NCI-H2171 treated with DMSO at 0.1 percent for 48 hours (cell line): ENCODE results near the gene HIVEP3.

ENCODE experiments used
- DNase-seq: peaks from one replicate; lab custom pipeline; 2025; lab: John Stamatoyannopoulos, UW

Gene HIVEP3

GRCh38 chr1:41848216-41848952 is 70.3 kb downstream of the HIVEP3 start:
- DNase-seq: peak; percentile 17

DNA sequence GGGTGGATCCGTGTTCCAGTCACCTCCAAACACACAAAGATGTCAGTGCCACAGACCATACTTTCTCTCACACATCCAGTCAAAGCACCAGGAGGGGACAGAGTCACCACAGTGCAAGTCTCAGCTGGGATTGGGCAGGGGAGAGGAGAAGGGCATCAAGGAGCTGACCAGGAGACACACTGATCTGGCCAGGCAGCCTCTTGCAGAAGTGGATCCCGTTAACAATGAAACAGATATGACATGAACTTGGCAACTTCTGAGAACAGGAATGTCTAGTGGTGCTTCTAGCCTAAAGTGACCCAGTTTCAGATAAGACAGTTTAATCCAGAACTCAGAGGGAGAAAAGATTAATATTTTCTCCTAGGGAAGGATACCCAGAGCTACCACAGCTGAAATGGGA is 71.0 kb downstream of the HIVEP3 start:
- DNase-seq: no peak

DNA sequence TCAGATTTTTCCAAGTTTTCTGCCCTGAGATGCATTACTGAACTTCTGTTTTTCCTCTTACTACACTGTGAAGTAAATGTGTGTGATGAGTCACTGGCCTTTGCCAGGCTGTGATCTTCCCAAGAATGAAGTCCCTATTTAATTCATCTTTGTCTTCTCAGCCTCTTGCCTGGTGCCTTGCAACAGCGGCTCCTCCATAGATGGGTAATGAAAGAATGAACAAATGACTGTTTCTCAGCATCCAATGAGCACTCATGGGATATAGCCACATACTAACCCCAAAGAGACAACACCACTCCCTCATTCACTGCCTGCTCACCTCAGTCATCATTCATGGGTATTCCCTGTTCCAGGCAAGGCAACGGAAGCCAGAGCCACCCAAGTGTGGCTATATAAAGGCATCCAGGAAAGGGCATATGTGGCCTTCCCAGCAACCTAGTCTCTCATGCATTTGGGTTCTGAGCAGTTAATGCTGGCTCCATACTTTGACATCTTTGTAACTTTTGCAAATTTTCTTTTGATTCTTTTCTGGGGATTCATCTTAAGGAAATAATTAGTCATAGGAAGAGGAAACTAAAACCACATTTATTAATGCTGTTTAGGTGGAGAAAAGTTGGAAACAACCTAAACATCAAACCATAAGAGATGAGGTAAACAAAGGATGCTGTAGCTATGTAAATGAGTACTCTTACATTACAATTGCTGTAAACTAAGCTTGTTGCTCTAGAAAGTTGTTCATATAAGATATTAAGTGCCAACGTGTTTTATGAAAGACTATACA is 71.9 kb downstream of the HIVEP3 start:
- DNase-seq: no peak

DNA sequence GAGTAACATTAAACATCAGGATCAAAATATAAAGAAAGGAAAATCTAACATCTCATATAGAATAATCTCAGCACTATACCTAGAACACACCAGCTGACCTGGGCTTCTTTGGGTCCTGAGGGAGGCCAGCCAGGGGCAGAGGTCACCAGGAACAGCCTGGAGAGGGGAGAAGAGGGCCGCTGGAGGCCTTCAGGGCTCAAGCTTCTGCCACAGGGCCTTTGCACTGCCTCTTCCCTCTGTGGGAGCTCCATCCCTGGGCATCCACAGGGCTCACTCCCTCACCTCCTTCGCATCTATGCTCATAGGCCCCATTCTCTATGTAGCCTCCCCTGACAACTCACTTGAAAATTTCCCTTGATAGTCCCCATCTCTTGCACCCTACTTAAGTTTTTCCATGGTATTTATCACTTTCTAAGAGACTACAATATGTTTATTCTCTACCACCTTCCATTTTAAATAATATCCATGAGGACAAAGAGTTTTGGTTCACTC is 73.9 kb downstream of the HIVEP3 start:
- no peak for DNase-seq

- DNase-seq: no peak
Observed at GRCh38 chr1:41844255-41844654, 74.5 kb downstream of the HIVEP3 start.

GRCh38 chr1:41842993-41843755 is 75.5 kb downstream of the HIVEP3 start:
- no peak for DNase-seq

DNA sequence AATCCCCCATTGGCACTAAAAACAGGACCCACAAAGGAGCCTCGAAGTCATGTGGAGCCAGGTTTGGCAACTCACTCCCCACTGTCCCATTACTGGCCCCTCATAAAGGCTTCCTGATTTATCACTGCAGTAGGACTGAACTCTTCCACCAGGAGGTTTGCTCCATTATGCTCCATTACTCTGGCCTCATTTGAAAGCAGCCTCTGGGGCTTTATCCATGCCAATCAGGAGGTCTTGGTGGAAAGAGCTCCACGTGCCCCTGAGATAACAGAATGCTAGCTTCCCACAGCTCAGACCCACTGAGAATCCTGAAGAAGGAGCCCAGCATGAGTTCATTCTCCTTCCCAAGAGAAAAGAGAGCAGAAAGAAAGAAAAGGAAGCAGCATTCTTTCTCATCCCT is 76.4 kb downstream of the HIVEP3 start:
- DNase-seq: no peak

DNA sequence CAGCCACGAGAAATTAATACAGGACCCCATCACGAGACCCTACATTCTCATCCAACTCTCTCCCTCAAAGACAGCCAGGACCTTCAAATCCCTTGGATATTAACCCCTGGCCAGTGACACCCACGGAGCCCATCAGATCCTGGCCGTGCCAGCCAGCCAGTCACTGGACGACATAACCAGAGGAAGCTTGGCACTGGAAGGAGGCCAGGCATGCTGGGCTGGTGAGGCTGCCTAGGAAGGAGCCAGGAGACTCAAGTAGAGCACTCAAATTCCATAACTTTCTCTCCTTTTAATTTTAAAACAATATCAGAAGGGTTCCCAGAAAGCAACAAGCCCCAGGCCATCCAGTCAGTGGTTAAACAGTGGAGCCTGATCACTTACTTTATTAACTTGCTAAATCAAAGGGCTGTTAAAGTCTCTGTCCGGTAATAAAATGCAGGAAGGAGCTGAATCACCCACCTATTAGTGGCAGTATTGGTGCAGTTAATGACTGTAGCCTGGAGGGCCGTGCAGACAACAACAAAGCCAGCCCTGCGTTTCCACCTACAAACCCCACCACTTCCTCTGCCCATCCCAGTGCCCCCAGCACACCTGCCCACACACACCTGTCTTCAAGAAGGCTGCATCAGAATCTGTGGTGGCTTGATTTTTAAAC is 78.0 kb downstream of the HIVEP3 start:
- no peak for DNase-seq

DNA sequence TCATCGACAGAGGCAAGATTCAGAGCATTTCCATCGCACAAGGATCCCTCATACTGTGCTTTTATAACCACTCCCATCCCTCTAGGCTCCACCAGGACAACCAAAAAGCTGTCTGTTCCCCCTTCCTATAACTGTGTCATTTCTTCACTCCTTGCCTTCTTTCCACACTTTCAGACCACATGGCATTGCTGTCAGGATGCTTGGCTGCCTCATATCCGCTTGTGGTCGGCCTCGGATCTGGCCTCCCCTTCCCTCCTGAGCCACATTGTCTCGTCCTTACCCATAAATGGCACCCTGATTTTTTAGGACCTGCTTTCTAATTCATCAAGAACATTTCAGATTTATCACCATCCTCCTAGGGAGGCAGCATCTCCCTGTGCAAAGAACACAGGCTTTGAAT is 80.5 kb downstream of the HIVEP3 start:
- DNase-seq: no peak

- DNase-seq: no peak
Observed at GRCh38 chr1:41837691-41838090, 81.0 kb downstream of the HIVEP3 start.

GRCh38 chr1:41835485-41835884 is 83.2 kb downstream of the HIVEP3 start:
- DNase-seq: no peak

DNA sequence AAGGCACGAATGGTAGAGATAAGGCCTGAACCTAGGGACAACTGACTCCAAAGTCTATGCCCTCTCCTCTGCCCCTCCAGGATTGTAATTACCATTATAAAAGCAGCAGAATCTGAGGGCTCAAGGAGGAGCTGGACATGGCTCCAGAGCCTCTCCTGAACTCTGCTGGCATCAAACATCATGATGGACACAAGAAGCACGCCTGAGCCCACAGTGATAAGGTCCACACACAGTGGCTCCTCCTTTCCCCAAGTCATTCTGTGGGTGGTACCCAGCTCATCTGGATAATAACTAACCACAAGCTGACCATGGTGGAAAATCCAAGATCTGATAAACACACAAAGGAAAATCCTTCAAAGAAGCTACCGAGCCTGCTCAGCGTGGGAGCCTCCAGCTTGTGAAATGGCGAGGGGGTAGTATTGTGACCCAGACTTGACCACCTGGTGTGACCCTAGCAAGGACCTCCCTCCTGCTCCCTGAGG is 85.2 kb downstream of the HIVEP3 start:
- DNase-seq: no peak

GRCh38 chr1:41830726-41831125 is 88.0 kb downstream of the HIVEP3 start:
- no peak for DNase-seq

GRCh38 chr1:41827991-41828570 is 90.6 kb downstream of the HIVEP3 start:
- no peak for DNase-seq

DNA sequence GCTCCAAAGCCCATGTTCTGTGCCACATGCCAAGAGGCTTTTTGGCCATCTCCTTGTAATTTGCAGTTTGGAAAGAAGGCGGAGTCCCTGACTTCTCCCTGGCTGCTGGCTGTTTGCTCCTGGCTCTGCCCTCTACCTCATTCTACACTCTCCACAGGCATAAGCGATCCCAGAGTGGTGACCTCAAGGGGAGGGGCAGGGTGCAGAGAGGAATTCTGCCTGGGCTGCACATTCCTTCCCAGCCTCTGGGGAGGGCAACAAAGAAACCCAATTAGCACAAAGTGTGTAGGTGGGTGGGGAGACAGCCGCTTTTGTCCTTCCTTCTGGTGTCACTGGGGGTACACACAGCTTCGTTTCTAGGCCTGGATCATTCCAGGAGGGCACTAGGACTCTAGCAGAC is 95.3 kb downstream of the HIVEP3 start:
- no peak for DNase-seq

- no peak for DNase-seq
Observed at GRCh38 chr1:41822866-41823265, 95.9 kb downstream of the HIVEP3 start.

DNA sequence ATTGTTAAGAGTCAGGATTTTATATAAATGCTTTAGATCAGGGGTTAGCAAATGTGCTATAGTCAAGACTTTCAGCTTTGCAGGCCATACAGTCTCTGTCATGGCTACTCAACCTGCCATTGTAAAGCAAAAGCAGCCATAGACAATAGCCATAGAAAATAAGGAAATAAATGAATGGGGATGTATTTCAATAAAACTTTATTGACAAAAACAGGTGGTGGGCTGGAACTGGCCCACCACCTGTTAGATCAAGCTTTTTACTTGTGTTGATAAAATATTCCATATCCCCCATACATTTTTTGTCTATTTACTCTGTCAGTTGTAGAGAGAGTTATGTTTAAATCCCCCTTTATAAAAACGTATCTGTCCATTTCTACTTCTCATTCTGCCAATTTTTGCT is 98.9 kb downstream of the HIVEP3 start:
- DNase-seq: no peak

GRCh38 chr1:41819069-41819468 is 99.7 kb downstream of the HIVEP3 start:
- DNase-seq: no peak

- no peak for DNase-seq
Observed at GRCh38 chr1:41816061-41816460, 102.7 kb downstream of the HIVEP3 start.

DNA sequence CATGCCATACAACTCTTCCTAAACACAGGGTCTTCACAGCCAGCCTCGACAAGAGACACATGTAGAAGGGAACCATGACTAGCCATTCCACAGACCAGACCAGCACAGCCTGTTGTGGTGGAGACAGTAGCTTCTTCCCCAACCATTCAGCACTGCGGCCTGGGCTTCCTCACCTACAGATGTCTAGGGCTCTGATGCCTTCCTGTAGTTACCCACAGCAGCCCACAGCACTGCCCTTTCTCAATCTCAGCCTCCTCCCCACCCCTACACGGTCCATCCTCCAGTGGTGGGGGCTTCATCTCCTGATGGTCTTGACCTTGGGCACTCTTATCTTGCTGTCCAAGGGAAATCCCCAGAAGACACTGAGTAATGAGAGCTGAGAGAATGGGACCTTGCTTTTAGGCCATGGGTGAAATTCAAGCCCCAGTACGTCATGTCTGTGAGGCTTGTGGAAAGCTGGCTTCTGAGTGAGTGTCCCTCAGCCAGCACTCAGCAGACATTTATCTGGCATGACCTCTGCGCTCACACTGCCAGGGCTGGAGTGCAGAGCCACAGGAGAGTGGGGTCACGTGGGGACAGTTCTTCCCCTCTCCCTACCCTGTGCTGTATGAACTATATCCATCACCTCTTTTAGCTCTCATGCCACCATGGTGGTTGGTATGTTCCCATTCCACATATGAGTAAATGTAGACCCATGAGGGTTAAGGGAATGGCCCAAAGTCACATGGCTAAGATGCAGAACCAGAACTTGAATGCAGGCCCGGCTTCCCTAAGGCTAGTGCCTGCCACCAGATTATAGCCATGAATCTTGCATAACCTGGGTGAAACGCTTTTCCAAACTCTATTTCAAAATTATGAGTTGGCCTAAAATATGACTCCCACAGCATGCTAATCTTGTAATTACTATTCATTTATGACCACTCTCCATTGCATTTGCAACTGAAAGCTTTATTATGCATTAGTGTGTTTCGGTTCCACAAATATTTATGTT is 104.7 kb downstream of the HIVEP3 start:
- DNase-seq: no peak
